ENCODE data around the gene EXOC4.

EXOC4 gene

DNA sequence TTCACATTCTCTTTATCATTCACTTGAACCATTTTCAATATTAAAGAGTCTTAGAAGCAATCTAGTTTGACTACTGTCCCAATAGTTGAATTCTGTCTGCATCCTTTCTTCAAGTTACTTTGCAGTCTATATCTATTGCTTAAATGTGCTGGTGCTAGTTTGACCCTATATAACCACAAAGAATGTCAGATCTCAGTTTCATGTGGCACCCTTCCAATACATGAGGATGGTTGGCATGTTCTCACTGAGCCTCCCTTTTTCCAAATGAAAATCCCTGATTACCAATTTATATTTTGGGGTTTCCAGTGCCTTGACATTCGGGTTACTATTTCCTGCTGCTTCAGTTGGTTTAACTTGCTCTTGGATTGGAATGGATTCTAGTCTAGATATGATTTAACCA lies 292.7 kb downstream of the EXOC4 start:
- no peak overlapping the region for H2AFZ ChIP-seq (ENCODE audit: low read length)
- no peaks in the 10 kb centered on the region for H4K20me1 ChIP-seq (ENCODE audit: insufficient read depth, low read length)
- no peaks in the 10 kb centered on the region for H3K9me2 ChIP-seq (ENCODE audit: low read depth, low read length)
- no peak overlapping the region for H3K4me3 ChIP-seq (ENCODE audit: low read depth, low read length, poor library complexity, severe bottlenecking)
- H3K36me3 ChIP-seq (ENCODE audit: insufficient read depth, low read length) = no peaks in the 10 kb centered on the region
- TF ChIP-seq CTCF (IDR thresholded peaks at IDR 0.05; ENCODE audit: low read length) = no peak
- TF ChIP-seq EZH2 (IDR thresholded peaks at IDR 0.05; ENCODE audit: borderline replicate concordance, low read length) = no peak
- H3K27me3 ChIP-seq (ENCODE audit: insufficient read depth, low read length) = no peaks in the 10 kb centered on the region
- no peak overlapping the region for H3K27ac ChIP-seq (ENCODE audit: low read depth, low read length, poor library complexity, severe bottlenecking)
- no peaks in the 10 kb centered on the region for H3K79me2 ChIP-seq (ENCODE audit: insufficient read depth, low read length)
- H3K9ac ChIP-seq (ENCODE audit: low read length) = no peak overlapping the region
- H3K9me3 ChIP-seq (ENCODE audit: low read length) = no peaks in the 10 kb centered on the region
- no peaks in the 10 kb centered on the region for H3K4me1 ChIP-seq (ENCODE audit: insufficient read depth, low read length, severe bottlenecking)
- no peaks in the 10 kb centered on the region for H3F3A ChIP-seq (ENCODE audit: insufficient read depth, low read length)
- H3K4me2 ChIP-seq (ENCODE audit: low read length) = no peak overlapping the region

DNA sequence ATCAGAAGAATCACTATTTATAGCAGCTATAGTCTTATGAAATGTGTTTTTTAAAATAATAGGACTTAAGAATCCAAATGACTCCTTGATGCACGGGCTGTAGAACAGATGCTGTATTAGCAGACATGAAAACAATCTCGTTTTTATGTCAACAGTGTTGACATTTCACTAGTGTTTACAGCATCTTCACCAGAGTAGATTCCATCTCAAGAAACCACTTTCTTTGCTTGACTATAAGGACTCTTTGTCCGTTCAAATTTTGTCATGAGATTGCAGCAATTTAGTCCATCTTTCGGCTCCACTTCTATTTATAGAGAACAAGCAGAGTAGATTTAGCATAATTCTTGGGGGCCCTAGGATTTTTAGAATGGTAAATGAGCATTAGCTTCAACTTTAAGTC lies 295.1 kb downstream of the EXOC4 start:
- Histone ChIP-seq H2AFZ (ENCODE audit: low read length) (no peak overlapping the region), H3F3A (ENCODE audit: insufficient read depth, low read length) (no peaks in the 10 kb centered on the region), H3K79me2 (ENCODE audit: insufficient read depth, low read length) (no peaks in the 10 kb centered on the region), H3K4me2 (ENCODE audit: low read length) (no peak overlapping the region), H3K4me3 (ENCODE audit: low read depth, low read length, poor library complexity, severe bottlenecking) (no peak overlapping the region), H3K4me1 (ENCODE audit: insufficient read depth, low read length, severe bottlenecking) (no peaks in the 10 kb centered on the region), H3K9me3 (ENCODE audit: low read length) (no peaks in the 10 kb centered on the region), H3K36me3 (ENCODE audit: insufficient read depth, low read length) (no peaks in the 10 kb centered on the region), H3K9ac (ENCODE audit: low read length) (no peak overlapping the region), H4K20me1 (ENCODE audit: insufficient read depth, low read length) (no peaks in the 10 kb centered on the region), H3K9me2 (ENCODE audit: low read depth, low read length) (no peaks in the 10 kb centered on the region), H3K27me3 (ENCODE audit: insufficient read depth, low read length) (no peaks in the 10 kb centered on the region), H3K27ac (ENCODE audit: low read depth, low read length, poor library complexity, severe bottlenecking) (no peak overlapping the region)
- TF ChIP-seq CTCF (IDR thresholded peaks at IDR 0.05; ENCODE audit: low read length) (no peak), EZH2 (IDR thresholded peaks at IDR 0.05; ENCODE audit: borderline replicate concordance, low read length) (no peak)

GRCh38 chr7:133549633-133550032 lies 296.8 kb downstream of the EXOC4 start:
- H3K4me3 ChIP-seq (ENCODE audit: low read depth, low read length, poor library complexity, severe bottlenecking) = no peak overlapping the region
- no peaks in the 10 kb centered on the region for H3K36me3 ChIP-seq (ENCODE audit: insufficient read depth, low read length)
- H4K20me1 ChIP-seq (ENCODE audit: insufficient read depth, low read length) = no peaks in the 10 kb centered on the region
- H3K9me3 ChIP-seq (ENCODE audit: low read length) = no peaks in the 10 kb centered on the region
- H3K9ac ChIP-seq (ENCODE audit: low read length) = no peak overlapping the region
- H3F3A ChIP-seq (ENCODE audit: insufficient read depth, low read length) = no peaks in the 10 kb centered on the region
- no peak overlapping the region for H3K4me2 ChIP-seq (ENCODE audit: low read length)
- H3K9me2 ChIP-seq (ENCODE audit: low read depth, low read length) = no peaks in the 10 kb centered on the region
- H2AFZ ChIP-seq (ENCODE audit: low read length) = no peak overlapping the region
- no peaks in the 10 kb centered on the region for H3K4me1 ChIP-seq (ENCODE audit: insufficient read depth, low read length, severe bottlenecking)
- TF ChIP-seq EZH2 (IDR thresholded peaks at IDR 0.05; ENCODE audit: borderline replicate concordance, low read length) (no peak), CTCF (IDR thresholded peaks at IDR 0.05; ENCODE audit: low read length) (no peak)
- no peaks in the 10 kb centered on the region for H3K79me2 ChIP-seq (ENCODE audit: insufficient read depth, low read length)
- no peaks in the 10 kb centered on the region for H3K27me3 ChIP-seq (ENCODE audit: insufficient read depth, low read length)
- no peak overlapping the region for H3K27ac ChIP-seq (ENCODE audit: low read depth, low read length, poor library complexity, severe bottlenecking)

Measured in OCI-LY1 (cell line).